Measurements from ENCODE around the gene OR2A5.
"Not testable (repeated sequence)": the region's sequence is repeated elsewhere in the genome, so short reads cannot be mapped to it uniquely, and the experiment has no call there.

OR2A5 gene

GRCh38 chr7:144035385-144035784 is 13.4 kb upstream of the OR2A5 start:
- Histone ChIP-seq H3K27me3 (ENCODE audit: control insufficient read depth, insufficient read depth, low read length) (no peaks in the 10 kb centered on the region), H3K9ac (ENCODE audit: low read length) (no peak overlapping the region), H3K4me3 (ENCODE audit: low read length) (no peak overlapping the region), H3K4me1 (ENCODE audit: control insufficient read depth, low read depth, low read length) (no peaks in the 10 kb centered on the region), H3K27ac (ENCODE audit: low read length) (no peak overlapping the region), H3K36me3 (ENCODE audit: control insufficient read depth, low read depth, low read length) (no peaks in the 10 kb centered on the region), H3K9me3 (ENCODE audit: control insufficient read depth, low read depth, low read length) (no peaks in the 10 kb centered on the region)

GRCh38 chr7:144036302-144036885 is 12.4 kb upstream of the OR2A5 start:
- no peak overlapping the region for H3K9ac ChIP-seq (ENCODE audit: low read length)
- H3K27ac ChIP-seq (ENCODE audit: low read length) = no peak overlapping the region
- no peak overlapping the region for H3K4me3 ChIP-seq (ENCODE audit: low read length)
- no peaks in the 10 kb centered on the region for H3K4me1 ChIP-seq (ENCODE audit: control insufficient read depth, low read depth, low read length)
- no peaks in the 10 kb centered on the region for H3K9me3 ChIP-seq (ENCODE audit: control insufficient read depth, low read depth, low read length)
- H3K27me3 ChIP-seq (ENCODE audit: control insufficient read depth, insufficient read depth, low read length) = no peaks in the 10 kb centered on the region
- H3K36me3 ChIP-seq (ENCODE audit: control insufficient read depth, low read depth, low read length) = no peaks in the 10 kb centered on the region

- H3K4me1 ChIP-seq (ENCODE audit: control insufficient read depth, low read depth, low read length) = no peaks in the 10 kb centered on the region
- H3K36me3 ChIP-seq (ENCODE audit: control insufficient read depth, low read depth, low read length) = no peaks in the 10 kb centered on the region
- H3K27me3 ChIP-seq (ENCODE audit: control insufficient read depth, insufficient read depth, low read length) = no peaks in the 10 kb centered on the region
- no peak overlapping the region for H3K27ac ChIP-seq (ENCODE audit: low read length)
- H3K9ac ChIP-seq (ENCODE audit: low read length) = no peak overlapping the region
- H3K4me3 ChIP-seq (ENCODE audit: low read length) = no peak overlapping the region
- no peaks in the 10 kb centered on the region for H3K9me3 ChIP-seq (ENCODE audit: control insufficient read depth, low read depth, low read length)
Measured at GRCh38 chr7:144037414-144038035, 11.2 kb upstream of the OR2A5 start.

- Histone ChIP-seq H3K36me3 (ENCODE audit: control insufficient read depth, low read depth, low read length) (no peaks in the 10 kb centered on the region), H3K4me3 (ENCODE audit: low read length) (no peak overlapping the region), H3K9me3 (ENCODE audit: control insufficient read depth, low read depth, low read length) (no peaks in the 10 kb centered on the region), H3K27me3 (ENCODE audit: control insufficient read depth, insufficient read depth, low read length) (no peaks in the 10 kb centered on the region), H3K4me1 (ENCODE audit: control insufficient read depth, low read depth, low read length) (no peaks in the 10 kb centered on the region), H3K27ac (ENCODE audit: low read length) (no peak overlapping the region), H3K9ac (ENCODE audit: low read length) (no peak overlapping the region)
Measured at GRCh38 chr7:144038887-144039286, 9.9 kb upstream of the OR2A5 start.

GRCh38 chr7:144049491-144049890 is 743 bp downstream of the OR2A5 start:
- Histone ChIP-seq H3K27ac (ENCODE audit: low read length) (no peak overlapping the region), H3K4me1 (ENCODE audit: control insufficient read depth, low read depth, low read length) (no peaks in the 10 kb centered on the region), H3K9ac (ENCODE audit: low read length) (no peak overlapping the region), H3K27me3 (ENCODE audit: control insufficient read depth, insufficient read depth, low read length) (no peaks in the 10 kb centered on the region), H3K4me3 (ENCODE audit: low read length) (no peak overlapping the region), H3K9me3 (ENCODE audit: control insufficient read depth, low read depth, low read length) (no peaks in the 10 kb centered on the region), H3K36me3 (ENCODE audit: control insufficient read depth, low read depth, low read length) (no peaks in the 10 kb centered on the region)

DNA sequence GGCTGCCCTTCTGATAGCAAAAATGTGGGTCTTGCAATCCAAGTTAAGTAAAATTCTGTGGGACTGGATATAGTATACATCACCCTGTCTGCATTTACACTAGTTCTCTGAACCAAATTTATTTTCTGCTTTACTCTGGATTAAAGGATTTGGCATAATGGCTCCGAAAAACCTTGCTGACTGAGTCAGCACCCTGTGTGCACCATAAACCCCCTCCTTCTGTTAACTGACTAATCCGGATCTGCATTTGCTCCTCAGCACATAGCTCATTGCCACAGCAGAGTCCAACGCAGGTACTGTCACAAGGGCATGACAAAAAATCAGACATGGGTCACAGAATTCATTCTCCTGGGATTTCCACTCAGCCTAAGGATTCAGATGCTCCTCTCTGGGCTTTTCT is 1.3 kb downstream of the OR2A5 start:
- no peaks in the 10 kb centered on the region for H3K27me3 ChIP-seq (ENCODE audit: control insufficient read depth, insufficient read depth, low read length)
- H3K36me3 ChIP-seq (ENCODE audit: control insufficient read depth, low read depth, low read length) = no peaks in the 10 kb centered on the region
- H3K9me3 ChIP-seq (ENCODE audit: control insufficient read depth, low read depth, low read length) = no peaks in the 10 kb centered on the region
- H3K4me3 ChIP-seq (ENCODE audit: low read length) = no peak overlapping the region
- H3K9ac ChIP-seq (ENCODE audit: low read length) = no peak overlapping the region
- no peak overlapping the region for H3K27ac ChIP-seq (ENCODE audit: low read length)
- H3K4me1 ChIP-seq (ENCODE audit: control insufficient read depth, low read depth, low read length) = no peaks in the 10 kb centered on the region

DNA sequence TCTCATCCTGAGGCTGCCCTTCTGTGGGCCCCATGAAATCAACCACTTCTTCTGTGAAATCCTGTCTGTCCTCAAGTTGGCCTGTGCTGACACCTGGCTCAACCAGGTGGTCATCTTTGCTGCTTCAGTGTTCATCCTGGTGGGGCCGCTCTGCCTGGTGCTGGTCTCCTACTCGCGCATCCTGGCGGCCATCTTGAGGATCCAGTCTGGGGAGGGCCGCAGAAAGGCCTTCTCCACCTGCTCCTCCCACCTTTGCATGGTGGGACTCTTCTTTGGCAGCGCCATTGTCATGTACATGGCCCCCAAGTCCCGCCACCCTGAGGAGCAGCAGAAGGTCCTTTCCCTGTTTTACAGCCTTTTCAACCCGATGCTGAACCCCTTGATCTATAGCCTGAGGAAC is 2.1 kb downstream of the OR2A5 start:
- H3K27ac ChIP-seq (ENCODE audit: low read length); H3K4me3 ChIP-seq (ENCODE audit: low read length): not testable (repeated sequence)

GRCh38 chr7:144057954-144058353 is 9.2 kb downstream of the OR2A5 start:
- Histone ChIP-seq H3K27me3 (ENCODE audit: control insufficient read depth, insufficient read depth, low read length) (no peaks in the 10 kb centered on the region), H3K4me3 (ENCODE audit: low read length) (no peak overlapping the region), H3K36me3 (ENCODE audit: control insufficient read depth, low read depth, low read length) (no peaks in the 10 kb centered on the region), H3K27ac (ENCODE audit: low read length) (no peak overlapping the region), H3K4me1 (ENCODE audit: control insufficient read depth, low read depth, low read length) (no peaks in the 10 kb centered on the region), H3K9ac (ENCODE audit: low read length) (no peak overlapping the region), H3K9me3 (ENCODE audit: control insufficient read depth, low read depth, low read length) (no peaks in the 10 kb centered on the region)

More for the DNA sequence above, 2.1 kb downstream of the OR2A5 start:
- H3K27me3 ChIP-seq (ENCODE audit: control insufficient read depth, insufficient read depth, low read length); H3K9me3 ChIP-seq (ENCODE audit: control insufficient read depth, low read depth, low read length); H3K36me3 ChIP-seq (ENCODE audit: control insufficient read depth, low read depth, low read length); H3K9ac ChIP-seq (ENCODE audit: low read length); H3K4me1 ChIP-seq (ENCODE audit: control insufficient read depth, low read depth, low read length): not testable (repeated sequence)

DNA sequence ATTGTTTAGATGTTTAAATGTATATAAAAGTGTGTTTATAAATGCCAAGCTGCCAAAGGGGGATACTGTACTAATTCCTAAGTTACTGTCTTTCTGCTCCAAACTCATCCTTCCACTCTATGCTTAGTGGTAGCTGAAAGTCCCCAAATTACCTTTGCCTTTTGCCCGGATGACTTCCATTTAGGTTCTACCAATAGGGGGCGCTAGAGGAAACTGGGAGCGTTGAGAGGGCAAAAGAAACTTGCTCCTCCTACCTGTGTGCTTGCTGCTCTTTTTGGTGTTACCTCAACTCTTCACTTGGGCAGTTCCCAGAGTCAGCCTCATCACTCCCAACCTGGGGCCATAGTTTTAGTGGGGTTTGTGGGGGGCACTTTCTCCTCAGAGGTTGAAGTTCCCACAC is 15.0 kb downstream of the OR2A5 start:
- Histone ChIP-seq H3K36me3 (ENCODE audit: control insufficient read depth, low read depth, low read length) (no peaks in the 10 kb centered on the region), H3K9ac (ENCODE audit: low read length) (no peak overlapping the region), H3K4me3 (ENCODE audit: low read length) (no peak overlapping the region), H3K4me1 (ENCODE audit: control insufficient read depth, low read depth, low read length) (no peaks in the 10 kb centered on the region), H3K27me3 (ENCODE audit: control insufficient read depth, insufficient read depth, low read length) (no peaks in the 10 kb centered on the region), H3K27ac (ENCODE audit: low read length) (no peak overlapping the region), H3K9me3 (ENCODE audit: control insufficient read depth, low read depth, low read length) (no peaks in the 10 kb centered on the region)

GRCh38 chr7:144069511-144069910 is 20.8 kb downstream of the OR2A5 start, which contains the start of gene OR2A25:
Gene OR2A25, plus strand, starts transcription at chr7:144069811. Its CDS starts 4,409 bp downstream, at chr7:144074220.
- Histone ChIP-seq H3K27me3 (ENCODE audit: control insufficient read depth, insufficient read depth, low read length) (no peaks in the 10 kb centered on the region), H3K4me1 (ENCODE audit: control insufficient read depth, low read depth, low read length) (no peaks in the 10 kb centered on the region), H3K9me3 (ENCODE audit: control insufficient read depth, low read depth, low read length) (no peaks in the 10 kb centered on the region), H3K9ac (ENCODE audit: low read length) (no peak within 1 kb of the TSS), H3K36me3 (ENCODE audit: control insufficient read depth, low read depth, low read length) (no peaks in the 10 kb centered on the region), H3K4me3 (ENCODE audit: low read length) (no peak within 1 kb of the TSS), H3K27ac (ENCODE audit: low read length) (no peak within 1 kb of the TSS)

DNA sequence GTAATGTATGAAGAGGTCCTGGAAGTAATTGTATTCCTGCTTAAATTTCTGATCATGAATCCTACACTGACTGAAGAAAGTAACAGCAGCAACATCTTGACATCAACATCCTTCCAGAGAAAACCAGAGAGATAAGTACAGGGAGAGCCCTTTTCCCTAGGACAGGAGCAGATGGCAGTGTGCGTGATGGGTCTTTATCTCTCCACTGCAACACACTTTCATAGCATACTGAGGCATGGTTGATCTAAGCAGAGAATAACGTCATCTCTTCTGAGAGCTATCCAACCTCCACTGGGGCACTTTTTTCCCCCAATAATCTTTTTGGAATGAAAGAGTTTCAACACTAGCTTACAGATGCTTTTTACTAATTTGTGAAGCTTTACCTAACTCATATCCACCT is 21.2 kb downstream of the OR2A5 start:
- Histone ChIP-seq H3K9ac (ENCODE audit: low read length) (no peak overlapping the region), H3K4me3 (ENCODE audit: low read length) (no peak overlapping the region), H3K9me3 (ENCODE audit: control insufficient read depth, low read depth, low read length) (no peaks in the 10 kb centered on the region), H3K36me3 (ENCODE audit: control insufficient read depth, low read depth, low read length) (no peaks in the 10 kb centered on the region), H3K4me1 (ENCODE audit: control insufficient read depth, low read depth, low read length) (no peaks in the 10 kb centered on the region), H3K27ac (ENCODE audit: low read length) (no peak overlapping the region), H3K27me3 (ENCODE audit: control insufficient read depth, insufficient read depth, low read length) (no peaks in the 10 kb centered on the region)

DNA sequence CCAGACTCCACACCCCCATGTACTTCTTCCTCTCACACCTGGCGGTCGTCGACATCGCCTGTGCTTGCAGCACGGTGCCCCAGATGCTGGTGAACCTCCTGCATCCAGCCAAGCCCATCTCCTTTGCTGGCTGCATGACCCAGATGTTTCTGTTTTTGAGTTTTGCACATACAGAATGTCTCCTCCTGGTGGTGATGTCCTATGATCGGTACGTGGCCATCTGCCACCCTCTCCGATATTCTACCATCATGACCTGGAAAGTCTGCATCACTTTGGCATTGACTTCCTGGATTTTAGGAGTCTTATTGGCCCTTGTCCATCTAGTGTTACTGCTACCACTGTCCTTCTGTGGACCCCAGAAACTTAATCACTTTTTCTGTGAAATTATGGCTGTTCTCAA is 25.6 kb downstream of the OR2A5 start:
- Histone ChIP-seq H3K9me3 (ENCODE audit: control insufficient read depth, low read depth, low read length) (no peaks in the 10 kb centered on the region), H3K36me3 (ENCODE audit: control insufficient read depth, low read depth, low read length) (no peaks in the 10 kb centered on the region), H3K27me3 (ENCODE audit: control insufficient read depth, insufficient read depth, low read length) (no peaks in the 10 kb centered on the region), H3K27ac (ENCODE audit: low read length) (no peak overlapping the region), H3K4me3 (ENCODE audit: low read length) (no peak overlapping the region), H3K4me1 (ENCODE audit: control insufficient read depth, low read depth, low read length) (no peaks in the 10 kb centered on the region), H3K9ac (ENCODE audit: low read length) (no peak overlapping the region)

All from iPS-18a (cell line).